ENCODE results near the gene SLC22A2. TPM values are rescaled to one million over a fixed set of nuclear protein-coding genes. Genes with fewer than 3 reads are reported as not detected.

Gene SLC22A2
- total RNA-seq, 4 donors from 2014 or later = not detected

- Histone ChIP-seq H3K36me3 (no peaks in the 10 kb centered on the region), H3K9me3 (no peaks in the 10 kb centered on the region), H3K4me3 (replicated peaks in 1 of 3) (no peak overlapping the region), H3K4me1 (no peaks in the 10 kb centered on the region), H3K27me3 (no peaks in the 10 kb centered on the region), H3K27ac (no peak overlapping the region)
- TF ChIP-seq CTCF (IDR thresholded peaks at IDR 0.05) = no peak
- TF ChIP-seq POLR2A (IDR thresholded peaks at IDR 0.05) = no peak
- WGBS, 2 donors = 89 to 96% methylated on average over 5 of the region's 5 CpGs
- DNase-seq = no peak
- intact Hi-C loops (cut with DNase I) = no loop called here
These were observed 19.7 kb upstream of the SLC22A2 start for GRCh38 chr6:160278311-160278710.

DNA sequence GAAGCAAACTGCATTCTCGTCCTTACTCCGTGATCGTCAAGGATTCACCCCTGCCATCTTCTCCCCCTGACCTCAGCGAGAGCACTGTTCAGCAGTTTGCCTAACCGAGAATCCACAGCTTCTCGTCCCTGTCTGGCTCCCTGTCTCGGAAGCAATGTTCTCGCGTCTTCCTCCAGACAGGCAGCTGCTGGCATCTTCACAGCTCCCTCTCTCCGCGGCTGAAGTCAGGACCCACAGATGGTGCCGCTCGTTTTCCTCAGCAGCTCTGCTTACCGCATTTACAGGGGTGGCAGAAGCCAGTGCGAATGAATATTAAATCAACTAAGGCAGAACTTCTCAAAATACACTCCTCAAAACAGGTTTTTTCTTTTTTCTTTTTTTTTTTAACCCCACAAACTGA lies 18.9 kb upstream of the SLC22A2 start:
- no peak for DNase-seq
- intact Hi-C loops (cut with DNase I) = no loop called here
- no peak overlapping the region for H3K4me3 ChIP-seq (replicated peaks in 1 of 3)
- no peak for TF ChIP-seq CTCF (IDR thresholded peaks at IDR 0.05)
- TF ChIP-seq POLR2A (IDR thresholded peaks at IDR 0.05) = no peak
- 86 to 90% methylated on average over 15 of the region's 15 CpGs for WGBS, 2 donors
- H3K27ac ChIP-seq = no peak overlapping the region
- H3K4me1 ChIP-seq = no peaks in the 10 kb centered on the region
- no peaks in the 10 kb centered on the region for H3K9me3 ChIP-seq
- H3K36me3 ChIP-seq = no peaks in the 10 kb centered on the region
- no peaks in the 10 kb centered on the region for H3K27me3 ChIP-seq

DNA sequence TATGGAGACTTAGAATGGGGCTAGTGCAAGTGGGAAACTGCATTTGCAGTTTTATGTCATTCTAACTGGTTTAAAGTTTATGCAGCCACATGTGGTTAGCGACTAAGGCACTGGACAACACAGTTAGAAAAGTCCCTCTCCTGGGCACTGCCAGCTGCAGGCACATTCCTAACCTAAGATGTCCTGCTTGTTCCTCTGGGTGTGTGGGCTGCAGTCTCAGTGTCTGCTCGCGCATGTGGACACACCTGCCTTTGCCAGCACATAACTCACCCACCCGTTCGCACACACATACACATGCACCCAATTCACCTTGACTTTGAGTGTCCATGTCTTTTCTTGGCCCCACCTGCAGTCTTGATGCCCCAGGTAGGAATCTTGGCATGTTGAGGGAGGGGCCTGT lies 18.5 kb upstream of the SLC22A2 start:
- no peak for TF ChIP-seq CTCF (IDR thresholded peaks at IDR 0.05)
- no peak for TF ChIP-seq POLR2A (IDR thresholded peaks at IDR 0.05)
- no peaks in the 10 kb centered on the region for H3K4me1 ChIP-seq
- no peak overlapping the region for H3K27ac ChIP-seq
- H3K27me3 ChIP-seq = no peaks in the 10 kb centered on the region
- H3K4me3 ChIP-seq (replicated peaks in 1 of 3) = no peak overlapping the region
- WGBS, 2 donors = 84 to 99% methylated on average over 5 of the region's 5 CpGs
- H3K36me3 ChIP-seq = no peaks in the 10 kb centered on the region
- intact Hi-C loops (cut with DNase I) = no loop called here
- H3K9me3 ChIP-seq = no peaks in the 10 kb centered on the region
- DNase-seq = no peak

GRCh38 chr6:160276126-160276525 lies 17.5 kb upstream of the SLC22A2 start:
- Histone ChIP-seq H3K27me3 (no peaks in the 10 kb centered on the region), H3K9me3 (no peaks in the 10 kb centered on the region), H3K36me3 (no peaks in the 10 kb centered on the region), H3K4me1 (no peaks in the 10 kb centered on the region), H3K27ac (no peak overlapping the region), H3K4me3 (replicated peaks in 1 of 3) (no peak overlapping the region)
- WGBS, 2 donors = 76 to 85% methylated on average over 4 of the region's 4 CpGs
- intact Hi-C loops (cut with DNase I) = no loop called here
- TF ChIP-seq CTCF (IDR thresholded peaks at IDR 0.05) (no peak), POLR2A (IDR thresholded peaks at IDR 0.05) (no peak)
- DNase-seq = no peak

GRCh38 chr6:160275511-160276003 lies 16.9 kb upstream of the SLC22A2 start:
- Histone ChIP-seq H3K36me3 (no peaks in the 10 kb centered on the region), H3K4me3 (replicated peaks in 1 of 3) (no peak overlapping the region), H3K9me3 (no peaks in the 10 kb centered on the region), H3K27ac (no peak overlapping the region), H3K27me3 (no peaks in the 10 kb centered on the region), H3K4me1 (no peaks in the 10 kb centered on the region)
- intact Hi-C loops (cut with DNase I) = no loop called here
- TF ChIP-seq CTCF (IDR thresholded peaks at IDR 0.05) = no peak
- TF ChIP-seq POLR2A (IDR thresholded peaks at IDR 0.05) = no peak
- DNase-seq = no peak
- WGBS, 2 donors = 80 to 82% methylated on average over 16 to 20 of the region's 20 CpGs
